K562 (cell line): Measurements from ENCODE around the gene ADGRL3. TPM values are rescaled to one million over a fixed set of nuclear protein-coding genes. Genes with fewer than 3 reads are reported as not detected.

Source experiments
- ATAC-seq: fragments of 200-7000 bp; cut with Tn5 transposase; 3 replicates; pipeline ENCODE4 v1.9.1; 2020; ENCODE audit warnings: moderate library complexity
- BruUV-seq: library from RNA; stranded (reverse); fragments of 400-500 nt; replicated peaks from 2 replicates; lab custom pipeline; 2021; lab: Mats Ljungman, UMichigan
- CTCF ChIA-PET: fragments of 300-600 bp; formaldehyde crosslinking; extraction: SDS; loops from one replicate; lab custom pipeline; 2021; ENCODE audit warnings: low intra/inter-chr PET ratio; lab: Yijun Ruan, JAX
- POLR2A ChIA-PET: fragments of 300-600, 350-650 bp; sonication (Branson Sonifier 250); formaldehyde crosslinking; extraction: SDS; loops from one replicate; lab custom pipeline; 2021; ENCODE audit warnings: antibody characterized with exemption, inconsistent platforms; lab: Yijun Ruan, JAX
- DNase-seq, 4 experiments: peaks; one replicate each; pipeline versions ENCODE4 v3.0.0 to v3.0.0-alpha.2; 2011 to 2018; ENCODE audit warnings: low spot score in 3 of 4, mixed read lengths in 3 of 4; ENCODE audit errors: extremely low read depth in 1 of 4
- FAIRE-seq: peaks from 2 replicates; lab custom pipeline; 2011; peaks lifted over from hg19 to GRCh38; lab: Jason Lieb, UNC
- H2AFZ ChIP-seq: 2 replicates; pipeline ENCODE4 v1.6.0; 2011; ENCODE audit warnings: low read depth, low read length, control low read depth, inconsistent platforms
- H3K27ac ChIP-seq: fragments of 200-600 bp; 3 replicates; pipeline ENCODE4 v1.8.0; 2011; ENCODE audit warnings: low read depth, mild to moderate bottlenecking, control low read depth, inconsistent platforms, low read length, moderate library complexity, mixed read lengths; ENCODE audit errors: extremely low read depth
- H3K27me3 ChIP-seq, 2 experiments: fragments of 300-600 bp in 1 of 2; 2 replicates in 1 of 2; 3 replicates in 1 of 2; pipeline versions ENCODE4 v1.6.0 to v1.8.0; 2011; ENCODE audit warnings: inconsistent platforms in 2 of 2, low read length in 2 of 2, mild to moderate bottlenecking in 1 of 2, mixed read lengths in 1 of 2, moderate library complexity in 1 of 2; ENCODE audit not compliant: control insufficient read depth in 2 of 2, insufficient read depth in 2 of 2
- H3K36me3 ChIP-seq: fragments of 300-600 bp; 3 replicates; pipeline ENCODE4 v1.8.0; 2011; ENCODE audit warnings: mild to moderate bottlenecking, low read length, inconsistent platforms; ENCODE audit not compliant: control insufficient read depth, insufficient read depth
- H3K4me1 ChIP-seq, 2 experiments: fragments of 200-600 bp in 1 of 2; replicated peaks in 1 of 2; 2 replicates in 1 of 2; 3 replicates in 1 of 2; pipeline versions ENCODE4 v1.5.1 to v1.8.0; 2011; ENCODE audit warnings: inconsistent platforms in 2 of 2, low read length in 2 of 2, mild to moderate bottlenecking in 1 of 2, mixed read lengths in 1 of 2, moderate library complexity in 1 of 2; ENCODE audit not compliant: control insufficient read depth in 2 of 2, insufficient read depth in 2 of 2
- H3K4me2 ChIP-seq: 2 replicates; pipeline ENCODE4 v1.6.1; 2011; ENCODE audit warnings: low read length, control low read depth, inconsistent platforms, mixed read lengths; ENCODE audit not compliant: insufficient read depth
- H3K4me3 ChIP-seq: fragments of 200-600 bp; sonication (generic), shearing (Covaris generic); 2 replicates; pipeline ENCODE4 v1.5.1; 2016; ENCODE audit warnings: control low read depth, inconsistent platforms
- H3K79me2 ChIP-seq: fragments of 200-600 bp; 3 replicates; pipeline ENCODE4 v1.8.0; 2011; ENCODE audit warnings: low read length, inconsistent platforms; ENCODE audit not compliant: control insufficient read depth, insufficient read depth
- H3K9ac ChIP-seq, 2 experiments: 2 replicates each; pipeline versions ENCODE4 v1.6.0 to v1.6.1; 2011; ENCODE audit warnings: low read depth in 2 of 2, low read length in 2 of 2, control low read depth in 1 of 2, inconsistent platforms in 1 of 2, mild to moderate bottlenecking in 1 of 2, mixed read lengths in 1 of 2; ENCODE audit not compliant: insufficient read depth in 1 of 2
- H3K9me1 ChIP-seq: one replicate; pipeline ENCODE4 v1.6.0; 2011; ENCODE audit warnings: inconsistent platforms, mild to moderate bottlenecking, low read length, moderate library complexity; ENCODE audit not compliant: control insufficient read depth, insufficient read depth
- H3K9me3 ChIP-seq: replicated peaks from 2 replicates; pipeline ENCODE4 v1.5.1; 2011; ENCODE audit warnings: low read depth, low read length, inconsistent platforms; ENCODE audit not compliant: control insufficient read depth, insufficient read depth
- H4K20me1 ChIP-seq: replicated peaks from 2 replicates; pipeline ENCODE4 v1.6.1; 2011; ENCODE audit warnings: low read length, inconsistent platforms, mixed read lengths; ENCODE audit not compliant: control insufficient read depth, insufficient read depth
- CHD4 ChIP-seq: fragments of 200-600 bp; sonication (generic); IDR thresholded peaks from 3 replicates; pipeline ENCODE4 v1.6.1; 2012; ENCODE audit warnings: low read depth, mild to moderate bottlenecking, mixed read lengths, low read length, inconsistent platforms; ENCODE audit not compliant: insufficient read depth, insufficient replicate concordance, poor library complexity, severe bottlenecking
- GABPA ChIP-seq: fragments of 200-800 bp; sonication (Bioruptor generic); conservative IDR thresholded peaks from 2 replicates; pipeline ENCODE4 v1.6.1; 2016; ENCODE audit warnings: low read depth, missing genetic modification characterization, missing compliant biosample characterization
- KAT2B ChIP-seq: IDR thresholded peaks from one replicate; pipeline ENCODE4 v1.6.1; 2012; ENCODE audit warnings: low read depth, mild to moderate bottlenecking, control low read depth, inconsistent platforms, low read length, moderate library complexity
- MED1 ChIP-seq: sonication (generic); formaldehyde crosslinking; IDR thresholded peaks from 2 replicates; pipeline ENCODE4 v1.8.1; 2023; ENCODE audit warnings: missing genetic modification reagents, borderline replicate concordance
- NCOA4 ChIP-seq: fragments of 450-650 bp; IDR thresholded peaks from 2 replicates; pipeline ENCODE4 v1.6.1; 2018; ENCODE audit warnings: mild to moderate bottlenecking; ENCODE audit not compliant: partially characterized antibody
- NR2C2 ChIP-seq, 2 experiments: fragments of 200-800 bp in 1 of 2; sonication (Bioruptor generic) in 1 of 2; sonication (generic) in 1 of 2; formaldehyde crosslinking in 1 of 2; IDR thresholded peaks; 2 replicates each; pipeline versions ENCODE4 v1.6.1 to v1.8.0; 2016 to 2022; ENCODE audit warnings: mild to moderate bottlenecking in 1 of 2, missing compliant biosample characterization in 1 of 2, missing genetic modification characterization in 1 of 2, missing genetic modification reagents in 1 of 2
- SNAPC5 ChIP-seq: fragments of 250-450 bp; sonication (Bioruptor Pico); IDR thresholded peaks from 2 replicates; pipeline ENCODE4 v1.8.0; 2021; ENCODE audit warnings: moderate library complexity, mild to moderate bottlenecking, inconsistent platforms
- SUPT5H ChIP-seq: fragments of 450-650 bp; IDR thresholded peaks from 2 replicates; pipeline ENCODE4 v1.6.1; 2016
- ZNF146 ChIP-seq: IDR thresholded peaks from one replicate; pipeline ENCODE4 v1.6.1; 2018; ENCODE audit warnings: missing compliant biosample characterization; ENCODE audit not compliant: unreplicated experiment
- ZNF232 ChIP-seq: sonication (generic); formaldehyde crosslinking; IDR thresholded peaks from 2 replicates; pipeline ENCODE4 v1.8.0; 2022; ENCODE audit warnings: mild to moderate bottlenecking, missing genetic modification reagents
- ZNF347 ChIP-seq: fragments of 450-650 bp; formaldehyde crosslinking; IDR thresholded peaks from 2 replicates; pipeline ENCODE4 v1.4.0; 2020; ENCODE audit warnings: low read depth, mild to moderate bottlenecking, moderate library complexity
- WGBS: fragments of 100-300 bp; shearing (Covaris generic); methylation state at CpG from one replicate; pipeline ENCODE4 v1.1.6; 2016; ENCODE audit warnings: low coverage, mixed read lengths; ENCODE audit not compliant: insufficient coverage; ENCODE audit errors: missing lambda C conversion rate; 5-methylcytosine and 5-hydroxymethylcytosine counted together
- in situ Hi-C: fragments of 300-500 bp; cut with MboI; formaldehyde crosslinking; loops from 4 replicates; pipeline ENCODE4 v1.15.0; 2018; ENCODE audit warnings: inconsistent platforms, mixed read lengths
- intact Hi-C: fragments of 100-400 bp; cut with micrococcal nuclease; formaldehyde crosslinking; loops from 2 replicates; pipeline ENCODE4 v1.14.2; 2022
- polyA plus RNA-seq, 8 experiments: library from polyadenylated mRNA; depleted of rRNA in 4 of 8; stranded (reverse) in 5 of 8; unstranded in 3 of 8; fragments of >200 nt; fragmentation: Nextera tagmentation in 2 of 8; fragmentation: Illumina TruSeq in 1 of 8; extraction: Ambion mirVana in 2 of 8; extraction: Trizol in 1 of 8; gene quantifications; 2 replicates each; pipeline versions ENCODE4 v1.2.1 to v1.2.3, GENCODE V29; 2011 to 2014; ENCODE audit warnings: inconsistent platforms in 1 of 8, missing spikeins in 1 of 8
- total RNA-seq, 7 experiments: library from RNA; depleted of rRNA in 6 of 7; stranded (reverse); fragments of >200 nt in 6 of 7; fragmentation: Illumina TruSeq in 2 of 7; extraction: Trizol in 2 of 7; gene quantifications; 2 replicates each; pipeline versions ENCODE4 v1.2.1 to v1.2.3, GENCODE V29; 2011 to 2021; ENCODE audit warnings: low replicate concordance in 1 of 7
- TF ChIP-seq, protein P1 (sequence below): fragments of 450-650 bp; formaldehyde crosslinking; IDR thresholded peaks from 2 replicates; pipeline ENCODE4 v1.4.0; 2022; ENCODE audit warnings: missing genetic modification characterization
- TF ChIP-seq, protein P2 (sequence below): fragments of 450-650 bp; IDR thresholded peaks from 2 replicates; pipeline ENCODE4 v1.6.1; 2017; ENCODE audit warnings: antibody characterized with exemption
- TF ChIP-seq, protein P3 (sequence below), 3 experiments: fragments of 200-800 bp in 1 of 3; sonication (Bioruptor generic) in 1 of 3; sonication (generic) in 1 of 3; formaldehyde crosslinking in 1 of 3; IDR thresholded peaks; 2 replicates each; pipeline versions ENCODE4 v1.6.1 to v1.8.0; 2016 to 2022; ENCODE audit warnings: mild to moderate bottlenecking in 2 of 3, missing compliant biosample characterization in 2 of 3, missing genetic modification characterization in 2 of 3, missing genetic modification reagents in 1 of 3

Gene ADGRL3
- total and polyA plus RNA-seq, 9 of the 15 experiments (the other 6 are each of a cell fraction or from before 2014, with no cell fraction given): 0.03 to 0.14 (median 0.04) TPM; not detected in 2

- ATAC-seq (no peak), DNase-seq (no peak), FAIRE-seq (no peak)
- in situ Hi-C loops (no loop called here), intact Hi-C loops (no loop called here)
- no peak overlapping the region for H3K27ac ChIP-seq
- CTCF ChIA-PET: no interaction called here
- TF ChIP-seq SUPT5H: no peak
- no peak for TF ChIP-seq NCOA4
- TF ChIP-seq, protein P1, sequence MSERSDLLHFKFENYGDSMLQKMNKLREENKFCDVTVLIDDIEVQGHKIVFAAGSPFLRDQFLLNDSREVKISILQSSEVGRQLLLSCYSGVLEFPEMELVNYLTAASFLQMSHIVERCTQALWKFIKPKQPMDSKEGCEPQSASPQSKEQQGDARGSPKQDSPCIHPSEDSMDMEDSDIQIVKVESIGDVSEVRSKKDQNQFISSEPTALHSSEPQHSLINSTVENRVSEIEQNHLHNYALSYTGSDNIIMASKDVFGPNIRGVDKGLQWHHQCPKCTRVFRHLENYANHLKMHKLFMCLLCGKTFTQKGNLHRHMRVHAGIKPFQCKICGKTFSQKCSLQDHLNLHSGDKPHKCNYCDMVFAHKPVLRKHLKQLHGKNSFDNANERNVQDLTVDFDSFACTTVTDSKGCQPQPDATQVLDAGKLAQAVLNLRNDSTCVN (CRISPR knock-in tag): no peak
- TF ChIP-seq, protein P2, sequence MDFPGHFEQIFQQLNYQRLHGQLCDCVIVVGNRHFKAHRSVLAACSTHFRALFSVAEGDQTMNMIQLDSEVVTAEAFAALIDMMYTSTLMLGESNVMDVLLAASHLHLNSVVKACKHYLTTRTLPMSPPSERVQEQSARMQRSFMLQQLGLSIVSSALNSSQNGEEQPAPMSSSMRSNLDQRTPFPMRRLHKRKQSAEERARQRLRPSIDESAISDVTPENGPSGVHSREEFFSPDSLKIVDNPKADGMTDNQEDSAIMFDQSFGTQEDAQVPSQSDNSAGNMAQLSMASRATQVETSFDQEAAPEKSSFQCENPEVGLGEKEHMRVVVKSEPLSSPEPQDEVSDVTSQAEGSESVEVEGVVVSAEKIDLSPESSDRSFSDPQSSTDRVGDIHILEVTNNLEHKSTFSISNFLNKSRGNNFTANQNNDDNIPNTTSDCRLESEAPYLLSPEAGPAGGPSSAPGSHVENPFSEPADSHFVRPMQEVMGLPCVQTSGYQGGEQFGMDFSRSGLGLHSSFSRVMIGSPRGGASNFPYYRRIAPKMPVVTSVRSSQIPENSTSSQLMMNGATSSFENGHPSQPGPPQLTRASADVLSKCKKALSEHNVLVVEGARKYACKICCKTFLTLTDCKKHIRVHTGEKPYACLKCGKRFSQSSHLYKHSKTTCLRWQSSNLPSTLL: no peak
- TF ChIP-seq, protein P3, sequence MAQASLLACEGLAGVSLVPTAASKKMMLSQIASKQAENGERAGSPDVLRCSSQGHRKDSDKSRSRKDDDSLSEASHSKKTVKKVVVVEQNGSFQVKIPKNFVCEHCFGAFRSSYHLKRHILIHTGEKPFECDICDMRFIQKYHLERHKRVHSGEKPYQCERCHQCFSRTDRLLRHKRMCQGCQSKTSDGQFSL (CRISPR knock-in tag; IDR thresholded peaks at IDR 0.05): no peak
- TF ChIP-seq, protein P3 (tag; IDR thresholded peaks at IDR 0.05): no peak
- no peak for TF ChIP-seq GABPA
- no peak for TF ChIP-seq SNAPC5
- TF ChIP-seq MED1: no peak
- no peak for TF ChIP-seq CHD4
- TF ChIP-seq ZNF232: no peak
- TF ChIP-seq KAT2B: no peak
- TF ChIP-seq NR2C2 (CRISPR knock-in tag; IDR thresholded peaks at IDR 0.05): no peak
- no peak for TF ChIP-seq NR2C2 (tag; IDR thresholded peaks at IDR 0.05)
- TF ChIP-seq ZNF347 (CRISPR knock-in tag): no peak
- TF ChIP-seq ZNF146 (CRISPR knock-in tag): no peak
- H3K79me2 ChIP-seq: no peaks in the 10 kb centered on the region
- 3% methylated on average over 20 of the region's 20 CpGs for WGBS
- no peak overlapping the region for H3K4me3 ChIP-seq
- no peaks in the 10 kb centered on the region for H3K9me1 ChIP-seq
- no peaks in the 10 kb centered on the region for H3K27me3 ChIP-seq
- no TSS peak for BruUV-seq
- POLR2A ChIA-PET: no interaction called here
- no peak overlapping the region for H3K4me2 ChIP-seq
- no peak overlapping the region for H2AFZ ChIP-seq
- no peaks in the 10 kb centered on the region for H4K20me1 ChIP-seq
- H3K9ac ChIP-seq: no peak overlapping the region
- no peaks in the 10 kb centered on the region for H3K36me3 ChIP-seq
- no peaks in the 10 kb centered on the region for H3K4me1 ChIP-seq
- peaks cover 2% of the 10 kb centered on the region; the same call in 1 of the 2 replicates for H3K9me3 ChIP-seq
These were observed 317.0 kb downstream of the ADGRL3 start for GRCh38 chr4:61517144-61517543.
